GM12891 (cell line): ENCODE results near the gene IYD.

Experiments
- POLR2AphosphoS5 ChIP-seq: IDR thresholded peaks from 2 replicates; pipeline ENCODE4 v1.6.1; 2011; ENCODE audit warnings: low read depth, low read length, control low read depth
- SPI1 ChIP-seq: IDR thresholded peaks from 2 replicates; pipeline ENCODE4 v1.6.1; 2011; ENCODE audit warnings: low read depth, low read length, control low read depth
- TAF1 ChIP-seq: IDR thresholded peaks from 2 replicates; pipeline ENCODE4 v1.6.1; 2011; ENCODE audit warnings: low read depth, low read length, control low read depth

DNA sequence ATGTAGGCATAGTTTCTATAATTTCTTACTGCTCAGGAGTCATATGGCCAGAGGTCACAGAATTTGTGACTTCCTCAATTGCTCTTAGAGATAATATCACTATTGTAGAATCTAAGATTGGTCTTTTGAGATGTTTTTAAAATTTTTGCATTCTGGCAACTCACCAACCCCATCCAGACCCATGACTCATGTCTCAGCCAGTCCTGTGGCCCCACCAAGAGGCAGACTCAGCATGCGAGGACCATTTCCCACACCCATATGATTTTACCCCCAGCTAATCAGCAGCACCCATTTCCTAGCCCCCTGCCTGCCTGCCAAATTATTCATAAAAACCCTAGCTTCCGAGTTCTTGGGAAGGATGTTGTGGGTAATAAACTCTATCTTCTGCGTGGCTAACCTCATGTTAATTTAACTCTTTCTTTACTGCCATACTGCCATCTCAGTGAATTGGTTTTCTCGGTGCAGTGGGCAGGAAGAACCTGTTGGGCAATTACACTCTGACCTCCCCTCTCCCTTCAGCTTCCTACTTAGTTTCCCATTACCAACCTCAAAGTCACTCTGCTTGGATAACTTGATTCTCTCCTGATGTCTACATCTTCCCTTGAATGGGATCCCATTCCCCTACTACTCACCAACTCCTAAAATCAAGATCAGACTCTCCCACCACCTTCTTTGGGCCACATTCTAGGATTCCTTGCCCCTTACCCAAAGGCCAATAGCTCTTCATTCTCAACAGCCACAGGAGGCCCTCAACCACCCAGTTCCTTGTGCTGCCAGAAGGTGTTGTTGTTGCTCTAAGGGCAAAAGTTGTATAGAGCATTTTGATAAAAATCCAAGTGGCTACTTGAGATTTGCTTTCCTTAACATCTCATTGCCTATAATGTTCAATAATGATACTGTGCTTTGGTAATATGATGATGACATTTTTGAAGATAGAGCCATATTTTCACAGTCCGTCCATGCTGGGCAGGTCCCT, 16.2 kb upstream of the IYD start:
- TF ChIP-seq POLR2AphosphoS5 (no peak), SPI1 (no peak), TAF1 (no peak)
